OCI-LY3 (cell line): ENCODE data around the gene ALDH3B2.
A peak's percentile ranks its signal among the peaks of the same experiment; 100 is the strongest.

Experiments
- H2AFZ ChIP-seq: fragments of 200-600, 300-600 bp; shearing (Covaris generic); 2 replicates; pipeline ENCODE4 v1.6.0; 2014; ENCODE audit warnings: antibody characterized with exemption, low read depth, low read length
- H3K27ac ChIP-seq: fragments of 200-600, 300-600 bp; sonication (generic); 2 replicates; pipeline ENCODE4 v1.5.1; 2014; ENCODE audit warnings: mild to moderate bottlenecking, low read length, moderate library complexity, mixed read lengths
- H3K27me3 ChIP-seq: fragments of 200-600, 300-600 bp; sonication (generic); 2 replicates; pipeline ENCODE4 v1.6.1; 2014; ENCODE audit warnings: low read depth, low read length, mixed read lengths
- H3K36me3 ChIP-seq: fragments of 200-600, 300-600 bp; sonication (generic); replicated peaks from 2 replicates; pipeline ENCODE3; 2014; ENCODE audit warnings: low read depth, low read length, mixed read lengths
- H3K4me1 ChIP-seq: fragments of 300-600, 200-600 bp; sonication (generic); 2 replicates; pipeline ENCODE4 v1.6.1; 2014; ENCODE audit warnings: low read length, mixed read lengths
- H3K4me2 ChIP-seq: fragments of 200-600, 300-600 bp; sonication (generic); 2 replicates; pipeline ENCODE4 v1.6.1; 2014; ENCODE audit warnings: low read length, mixed read lengths
- H3K4me3 ChIP-seq: fragments of 300-600, 200-600 bp; sonication (generic); 2 replicates; pipeline ENCODE4 v1.5.1; 2014; ENCODE audit warnings: antibody characterized with exemption, mild to moderate bottlenecking, low read length, moderate library complexity
- H3K79me2 ChIP-seq: fragments of 300-600, 200-600 bp; shearing (Covaris generic); 2 replicates; pipeline ENCODE4 v1.6.1; 2014; ENCODE audit warnings: mild to moderate bottlenecking, low read length, mixed read lengths
- H3K9ac ChIP-seq: fragments of 300-600, 200-600 bp; shearing (Covaris generic); 2 replicates; pipeline ENCODE4 v1.6.0; 2014; ENCODE audit warnings: mild to moderate bottlenecking, low read length, moderate library complexity
- H3K9me3 ChIP-seq: fragments of 200-600, 300-600 bp; shearing (Covaris generic); 2 replicates; pipeline ENCODE4 v1.6.1; 2014; ENCODE audit warnings: low read length, mixed read lengths; ENCODE audit not compliant: insufficient read depth
- H4K20me1 ChIP-seq: fragments of 200-600, 300-600 bp; sonication (generic); 2 replicates; pipeline ENCODE4 v1.6.1; 2016; ENCODE audit warnings: low read length, mixed read lengths; ENCODE audit not compliant: insufficient read depth
- EZH2phosphoT487 ChIP-seq: fragments of 200-600 bp; shearing (Covaris generic); IDR thresholded peaks from 2 replicates; pipeline ENCODE4 v1.6.1; 2018; ENCODE audit warnings: antibody characterized with exemption, mixed run types, low read depth
- TF ChIP-seq, protein P1 (sequence below): fragments of 200-600, 300-600 bp; sonication (generic); IDR thresholded peaks from 2 replicates; pipeline ENCODE4 v1.5.1; 2014; ENCODE audit warnings: antibody characterized with exemption, low read length, low read depth

ALDH3B2 gene

DNA sequence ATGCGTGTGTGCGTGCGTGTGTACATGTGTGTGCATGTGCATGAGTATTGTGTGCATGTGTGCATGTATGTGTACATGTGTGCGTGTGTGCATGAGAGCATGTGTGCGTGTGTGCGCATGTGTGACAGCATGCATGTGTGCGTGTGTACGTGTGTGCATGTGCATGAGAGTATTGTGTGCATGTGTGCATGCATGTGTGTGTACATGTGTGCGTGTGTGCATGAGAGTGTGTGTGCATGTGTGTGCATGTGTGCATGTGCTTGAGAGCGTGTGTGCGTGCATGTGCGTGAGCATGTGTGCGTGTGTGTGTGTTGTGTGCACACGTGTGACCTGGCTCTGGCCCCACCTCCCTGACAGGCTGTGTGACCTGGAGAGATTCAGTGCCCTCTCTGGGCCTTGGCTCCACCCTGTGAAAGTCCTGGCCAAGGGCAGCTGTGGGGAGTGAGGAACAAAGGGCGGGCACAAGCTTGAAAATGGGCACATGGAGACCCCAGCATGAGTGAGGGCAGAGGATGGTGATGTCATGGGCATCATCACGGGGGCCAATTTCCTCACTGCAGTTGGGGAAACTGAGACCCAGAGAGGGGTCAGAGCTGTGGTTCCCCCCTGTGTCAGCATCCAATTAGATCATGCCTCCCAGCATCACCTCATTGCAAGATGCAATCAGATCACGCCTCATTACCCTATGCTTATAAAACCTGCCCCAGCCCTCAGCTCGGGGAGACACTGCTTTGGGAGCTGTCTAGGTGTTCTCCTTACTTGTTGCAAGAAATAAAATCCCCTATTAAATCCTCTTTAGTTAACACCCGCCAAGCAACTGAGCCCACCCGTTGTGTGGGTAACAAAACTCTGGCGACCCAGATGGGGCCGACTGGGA lies 24.6 kb downstream of the ALDH3B2 start:
- Histone ChIP-seq H3K79me2 (no peaks in the 10 kb centered on the region), H3K27ac (peak overlapping the region; percentile 4), H3K27me3 (peaks cover 16% of the 10 kb centered on the region), H4K20me1 (no peaks in the 10 kb centered on the region), H3K4me3 (peak overlapping the region; percentile 73), H3K4me1 (peaks cover 49% of the 10 kb centered on the region), H3K36me3 (no peaks in the 10 kb centered on the region), H3K9ac (peak overlapping the region; percentile 56), H3K9me3 (no peaks in the 10 kb centered on the region; the same call in 1 of the 2 replicates), H2AFZ (peak overlapping the region; percentile 69), H3K4me2 (peak overlapping the region; percentile 78)
- no peak for TF ChIP-seq EZH2phosphoT487
- TF ChIP-seq, protein P1, sequence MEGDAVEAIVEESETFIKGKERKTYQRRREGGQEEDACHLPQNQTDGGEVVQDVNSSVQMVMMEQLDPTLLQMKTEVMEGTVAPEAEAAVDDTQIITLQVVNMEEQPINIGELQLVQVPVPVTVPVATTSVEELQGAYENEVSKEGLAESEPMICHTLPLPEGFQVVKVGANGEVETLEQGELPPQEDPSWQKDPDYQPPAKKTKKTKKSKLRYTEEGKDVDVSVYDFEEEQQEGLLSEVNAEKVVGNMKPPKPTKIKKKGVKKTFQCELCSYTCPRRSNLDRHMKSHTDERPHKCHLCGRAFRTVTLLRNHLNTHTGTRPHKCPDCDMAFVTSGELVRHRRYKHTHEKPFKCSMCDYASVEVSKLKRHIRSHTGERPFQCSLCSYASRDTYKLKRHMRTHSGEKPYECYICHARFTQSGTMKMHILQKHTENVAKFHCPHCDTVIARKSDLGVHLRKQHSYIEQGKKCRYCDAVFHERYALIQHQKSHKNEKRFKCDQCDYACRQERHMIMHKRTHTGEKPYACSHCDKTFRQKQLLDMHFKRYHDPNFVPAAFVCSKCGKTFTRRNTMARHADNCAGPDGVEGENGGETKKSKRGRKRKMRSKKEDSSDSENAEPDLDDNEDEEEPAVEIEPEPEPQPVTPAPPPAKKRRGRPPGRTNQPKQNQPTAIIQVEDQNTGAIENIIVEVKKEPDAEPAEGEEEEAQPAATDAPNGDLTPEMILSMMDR: no peak

DNA sequence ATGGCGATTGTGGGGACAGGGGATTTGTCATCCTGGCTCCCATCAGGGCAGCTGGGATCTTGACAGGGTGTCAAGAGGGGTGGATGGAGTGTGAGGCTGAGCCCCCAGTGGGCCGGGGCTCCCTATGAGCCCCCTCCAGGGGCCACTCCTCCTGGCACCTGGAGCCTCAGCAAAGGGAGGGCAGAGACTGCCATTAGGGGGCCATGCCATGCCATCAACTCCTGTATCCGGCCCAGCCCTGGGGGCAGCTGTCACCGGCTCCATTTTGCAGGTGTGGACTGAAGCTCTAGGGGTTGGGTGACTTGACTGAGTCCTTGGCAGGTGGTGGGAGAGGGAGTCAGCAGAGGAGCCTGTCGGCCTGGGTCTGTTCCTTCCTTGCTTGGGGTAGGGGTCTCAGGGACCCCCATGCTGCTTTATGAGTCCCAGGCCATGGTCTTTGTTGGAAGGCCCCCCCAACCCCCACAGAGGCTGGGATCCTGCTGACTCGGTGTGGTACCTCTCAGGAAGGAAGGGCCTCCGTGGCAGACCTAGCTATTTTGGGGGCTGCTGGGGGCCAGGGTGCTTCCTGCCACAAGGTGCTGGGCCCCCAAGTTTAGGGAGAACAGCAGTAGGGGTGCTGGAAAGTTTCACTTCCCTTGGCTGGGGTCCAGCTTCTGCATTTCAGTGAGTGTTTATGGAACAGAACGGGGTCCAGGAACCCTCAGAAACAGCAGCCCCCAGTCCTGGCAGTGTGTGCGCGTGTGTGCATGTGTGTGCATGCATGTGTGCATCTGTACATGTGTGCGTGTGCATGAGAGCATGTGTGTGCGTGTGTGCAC lies 25.4 kb downstream of the ALDH3B2 start:
- TF ChIP-seq, protein P1: no peak
- TF ChIP-seq EZH2phosphoT487: no peak
- Histone ChIP-seq H3K4me3 (no peak overlapping the region; the same call in 1 of the 2 replicates), H3K27me3 (peaks cover 16% of the 10 kb centered on the region), H3K4me1 (peaks cover 49% of the 10 kb centered on the region), H3K9ac (no peak overlapping the region), H3K36me3 (no peaks in the 10 kb centered on the region), H2AFZ (peak overlapping the region; percentile 10; the same call in 1 of the 2 replicates), H4K20me1 (no peaks in the 10 kb centered on the region), H3K4me2 (peak overlapping the region; percentile 78), H3K27ac (peak overlapping the region; percentile 31), H3K9me3 (no peaks in the 10 kb centered on the region), H3K79me2 (no peaks in the 10 kb centered on the region)

DNA sequence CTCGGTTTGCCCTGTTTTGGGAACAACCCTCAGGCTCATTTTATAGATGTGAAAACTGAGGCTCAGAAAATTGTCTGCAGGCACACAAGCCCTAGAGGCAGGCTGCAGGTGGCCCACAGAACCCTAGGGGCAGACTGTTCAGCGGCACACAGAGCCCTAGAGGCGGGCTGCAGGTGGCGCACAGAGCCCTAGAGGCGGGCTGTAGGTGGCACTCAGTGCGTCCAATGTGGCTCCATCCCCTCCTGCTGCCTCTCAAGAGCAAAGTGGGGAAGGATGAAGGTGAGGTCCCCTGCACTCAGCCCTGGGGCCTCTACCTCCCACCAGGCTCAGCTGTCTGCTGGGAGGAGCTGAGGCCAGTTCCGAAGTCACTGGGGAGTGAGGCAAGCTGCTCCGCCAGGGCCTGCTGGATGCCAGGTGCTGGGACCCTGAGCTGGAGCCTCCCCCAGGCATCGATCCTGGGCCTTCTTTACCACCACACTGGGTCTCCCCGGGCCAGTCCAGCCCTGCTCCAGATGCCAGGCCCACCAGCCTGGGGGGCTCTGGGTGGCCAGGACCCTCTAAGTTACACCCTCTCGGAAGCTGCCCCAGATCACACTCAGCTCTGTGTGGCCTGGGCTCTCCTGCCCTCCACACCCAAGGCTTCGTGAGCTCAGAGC lies 26.2 kb downstream of the ALDH3B2 start:
- Histone ChIP-seq H4K20me1 (no peaks in the 10 kb centered on the region), H3K4me1 (peaks cover 49% of the 10 kb centered on the region), H2AFZ (peak overlapping the region; percentile 10; the same call in 1 of the 2 replicates), H3K27ac (peak overlapping the region; percentile 31), H3K27me3 (peaks cover 16% of the 10 kb centered on the region), H3K9ac (no peak overlapping the region), H3K4me2 (peak overlapping the region; percentile 78), H3K36me3 (no peaks in the 10 kb centered on the region), H3K79me2 (no peaks in the 10 kb centered on the region), H3K9me3 (no peaks in the 10 kb centered on the region), H3K4me3 (no peak overlapping the region)
- no peak for TF ChIP-seq EZH2phosphoT487
- TF ChIP-seq, protein P1: peak; percentile 93
